K562 (cell line): Measurements from ENCODE around the gene HMX1. TPM values are rescaled to one million over a fixed set of nuclear protein-coding genes. Genes with fewer than 3 reads are reported as not detected.

Experiments used
- ATAC-seq: fragments of 200-7000 bp; cut with Tn5 transposase; 3 replicates; pipeline ENCODE4 v1.9.1; 2020; ENCODE audit warnings: moderate library complexity
- BruUV-seq: library from RNA; stranded (reverse); fragments of 400-500 nt; replicated peaks from 2 replicates; lab custom pipeline; 2021; lab: Mats Ljungman, UMichigan
- CTCF ChIA-PET: fragments of 300-600 bp; formaldehyde crosslinking; extraction: SDS; loops from one replicate; lab custom pipeline; 2021; ENCODE audit warnings: low intra/inter-chr PET ratio; lab: Yijun Ruan, JAX
- POLR2A ChIA-PET: fragments of 300-600, 350-650 bp; sonication (Branson Sonifier 250); formaldehyde crosslinking; extraction: SDS; loops from one replicate; lab custom pipeline; 2021; ENCODE audit warnings: antibody characterized with exemption, inconsistent platforms; lab: Yijun Ruan, JAX
- DNase-seq, 4 experiments: peaks; one replicate each; pipeline versions ENCODE4 v3.0.0 to v3.0.0-alpha.2; 2011 to 2018; ENCODE audit warnings: low spot score in 3 of 4, mixed read lengths in 3 of 4; ENCODE audit errors: extremely low read depth in 1 of 4
- FAIRE-seq: peaks from 2 replicates; lab custom pipeline; 2011; peaks lifted over from hg19 to GRCh38; lab: Jason Lieb, UNC
- H2AFZ ChIP-seq: 2 replicates; pipeline ENCODE4 v1.6.0; 2011; ENCODE audit warnings: low read depth, low read length, control low read depth, inconsistent platforms
- H3K27ac ChIP-seq: fragments of 200-600 bp; 3 replicates; pipeline ENCODE4 v1.8.0; 2011; ENCODE audit warnings: low read depth, mild to moderate bottlenecking, control low read depth, inconsistent platforms, low read length, moderate library complexity, mixed read lengths; ENCODE audit errors: extremely low read depth
- H3K27me3 ChIP-seq, 2 experiments: fragments of 300-600 bp in 1 of 2; 2 replicates in 1 of 2; 3 replicates in 1 of 2; pipeline versions ENCODE4 v1.6.0 to v1.8.0; 2011; ENCODE audit warnings: inconsistent platforms in 2 of 2, low read length in 2 of 2, mild to moderate bottlenecking in 1 of 2, mixed read lengths in 1 of 2, moderate library complexity in 1 of 2; ENCODE audit not compliant: control insufficient read depth in 2 of 2, insufficient read depth in 2 of 2
- H3K36me3 ChIP-seq: fragments of 300-600 bp; 3 replicates; pipeline ENCODE4 v1.8.0; 2011; ENCODE audit warnings: mild to moderate bottlenecking, low read length, inconsistent platforms; ENCODE audit not compliant: control insufficient read depth, insufficient read depth
- H3K4me1 ChIP-seq, 2 experiments: fragments of 200-600 bp in 1 of 2; replicated peaks in 1 of 2; 2 replicates in 1 of 2; 3 replicates in 1 of 2; pipeline versions ENCODE4 v1.5.1 to v1.8.0; 2011; ENCODE audit warnings: inconsistent platforms in 2 of 2, low read length in 2 of 2, mild to moderate bottlenecking in 1 of 2, mixed read lengths in 1 of 2, moderate library complexity in 1 of 2; ENCODE audit not compliant: control insufficient read depth in 2 of 2, insufficient read depth in 2 of 2
- H3K4me2 ChIP-seq: 2 replicates; pipeline ENCODE4 v1.6.1; 2011; ENCODE audit warnings: low read length, control low read depth, inconsistent platforms, mixed read lengths; ENCODE audit not compliant: insufficient read depth
- H3K4me3 ChIP-seq: fragments of 200-600 bp; sonication (generic), shearing (Covaris generic); 2 replicates; pipeline ENCODE4 v1.5.1; 2016; ENCODE audit warnings: control low read depth, inconsistent platforms
- H3K79me2 ChIP-seq: fragments of 200-600 bp; 3 replicates; pipeline ENCODE4 v1.8.0; 2011; ENCODE audit warnings: low read length, inconsistent platforms; ENCODE audit not compliant: control insufficient read depth, insufficient read depth
- H3K9ac ChIP-seq, 2 experiments: 2 replicates each; pipeline versions ENCODE4 v1.6.0 to v1.6.1; 2011; ENCODE audit warnings: low read depth in 2 of 2, low read length in 2 of 2, control low read depth in 1 of 2, inconsistent platforms in 1 of 2, mild to moderate bottlenecking in 1 of 2, mixed read lengths in 1 of 2; ENCODE audit not compliant: insufficient read depth in 1 of 2
- H3K9me1 ChIP-seq: one replicate; pipeline ENCODE4 v1.6.0; 2011; ENCODE audit warnings: inconsistent platforms, mild to moderate bottlenecking, low read length, moderate library complexity; ENCODE audit not compliant: control insufficient read depth, insufficient read depth
- H3K9me3 ChIP-seq: replicated peaks from 2 replicates; pipeline ENCODE4 v1.5.1; 2011; ENCODE audit warnings: low read depth, low read length, inconsistent platforms; ENCODE audit not compliant: control insufficient read depth, insufficient read depth
- H4K20me1 ChIP-seq: replicated peaks from 2 replicates; pipeline ENCODE4 v1.6.1; 2011; ENCODE audit warnings: low read length, inconsistent platforms, mixed read lengths; ENCODE audit not compliant: control insufficient read depth, insufficient read depth
- ARNT ChIP-seq, 2 experiments: fragments of 450-650 bp; IDR thresholded peaks; 2 replicates each; pipeline ENCODE4 v1.6.1; 2016; ENCODE audit warnings: mild to moderate bottlenecking in 1 of 2
- HBP1 ChIP-seq: fragments of 450-650 bp; formaldehyde crosslinking; IDR thresholded peaks from 2 replicates; pipeline ENCODE4 v1.4.0; 2022; ENCODE audit warnings: missing genetic modification characterization
- PURB ChIP-seq: sonication (generic); formaldehyde crosslinking; IDR thresholded peaks from 2 replicates; pipeline ENCODE4 v1.9.0; 2021; ENCODE audit warnings: low read depth, mild to moderate bottlenecking, missing genetic modification reagents
- WGBS: fragments of 100-300 bp; shearing (Covaris generic); methylation state at CpG from one replicate; pipeline ENCODE4 v1.1.6; 2016; ENCODE audit warnings: low coverage, mixed read lengths; ENCODE audit not compliant: insufficient coverage; ENCODE audit errors: missing lambda C conversion rate; 5-methylcytosine and 5-hydroxymethylcytosine counted together
- in situ Hi-C: fragments of 300-500 bp; cut with MboI; formaldehyde crosslinking; loops from 4 replicates; pipeline ENCODE4 v1.15.0; 2018; ENCODE audit warnings: inconsistent platforms, mixed read lengths
- intact Hi-C: fragments of 100-400 bp; cut with micrococcal nuclease; formaldehyde crosslinking; loops from 2 replicates; pipeline ENCODE4 v1.14.2; 2022
- polyA plus RNA-seq, 8 experiments: library from polyadenylated mRNA; depleted of rRNA in 4 of 8; stranded (reverse) in 5 of 8; unstranded in 3 of 8; fragments of >200 nt; fragmentation: Nextera tagmentation in 2 of 8; fragmentation: Illumina TruSeq in 1 of 8; extraction: Ambion mirVana in 2 of 8; extraction: Trizol in 1 of 8; gene quantifications; 2 replicates each; pipeline versions ENCODE4 v1.2.1 to v1.2.3, GENCODE V29; 2011 to 2014; ENCODE audit warnings: inconsistent platforms in 1 of 8, missing spikeins in 1 of 8
- total RNA-seq, 7 experiments: library from RNA; depleted of rRNA in 6 of 7; stranded (reverse); fragments of >200 nt in 6 of 7; fragmentation: Illumina TruSeq in 2 of 7; extraction: Trizol in 2 of 7; gene quantifications; 2 replicates each; pipeline versions ENCODE4 v1.2.1 to v1.2.3, GENCODE V29; 2011 to 2021; ENCODE audit warnings: low replicate concordance in 1 of 7

The HMX1 gene
- total and polyA plus RNA-seq, 9 of the 15 experiments (the other 6 are each of a cell fraction or from before 2014, with no cell fraction given), result not detected

- Histone ChIP-seq H3K4me2 (no peak overlapping the region), H3K4me3 (no peak overlapping the region), H3K27me3 (peaks cover 0 to 50% of the 10 kb centered on the region in 2 experiments; a peak in 3 of 5 replicates), H3K9me1 (no peaks in the 10 kb centered on the region), H3K4me1 (no peaks in the 10 kb centered on the region; a peak in 1 of 5 replicates), H2AFZ (no peak overlapping the region), H3K9ac (no peak overlapping the region), H4K20me1 (peaks cover 4% of the 10 kb centered on the region; the same call in 1 of the 2 replicates), H3K9me3 (no peaks in the 10 kb centered on the region), H3K27ac (no peak overlapping the region), H3K36me3 (no peaks in the 10 kb centered on the region), H3K79me2 (no peaks in the 10 kb centered on the region)
- CTCF ChIA-PET, result no interaction called here
- no peak for TF ChIP-seq PURB
- no peak for TF ChIP-seq HBP1 (CRISPR knock-in tag)
- TF ChIP-seq ARNT (IDR thresholded peaks at IDR 0.05), result no peak
- POLR2A ChIA-PET, result interaction anchor here (0.6 kb wide), 1 partner anchor 10 kb away, joined by 3 read pairs; no protein-coding TSS in a partner anchor
- FAIRE-seq (no peak), ATAC-seq (no peak), DNase-seq (no peak)
- in situ Hi-C loops, result no loop called here
- under 1% methylated on average over 13 of the region's 18 CpGs for WGBS
- BruUV-seq, result no TSS peak
- intact Hi-C loops, result no loop called here
Observed at GRCh38 chr4:8849266-8850073, 22.2 kb downstream of the HMX1 start.
